Measurements from ENCODE around the gene TENM4.

The TENM4 gene

DNA sequence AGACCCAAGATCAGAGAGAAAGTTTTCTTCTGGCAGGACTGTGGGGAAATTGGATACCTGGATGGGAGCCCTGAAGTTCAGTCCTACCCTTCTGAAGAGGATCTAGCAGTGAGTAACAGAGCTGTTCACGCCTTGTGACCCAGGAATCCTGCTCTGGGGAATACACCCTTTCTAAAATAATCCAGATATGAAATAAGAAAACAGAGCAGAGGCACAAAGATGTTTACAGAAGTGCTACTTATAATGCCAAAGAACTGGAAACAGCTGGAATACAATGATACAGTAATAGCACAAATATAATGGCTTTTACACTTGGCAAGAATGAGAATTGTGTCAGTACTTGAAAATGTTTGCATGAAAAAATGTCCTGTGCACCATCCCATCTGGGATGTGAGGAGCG lies 562.2 kb downstream of the TENM4 start:
- TF ChIP-seq ZNF274 (IDR thresholded peaks at IDR 0.05; ENCODE audit: low read depth, low read length): no peak
- H3K4me3 ChIP-seq (ENCODE audit: low read length): no peak overlapping the region

DNA sequence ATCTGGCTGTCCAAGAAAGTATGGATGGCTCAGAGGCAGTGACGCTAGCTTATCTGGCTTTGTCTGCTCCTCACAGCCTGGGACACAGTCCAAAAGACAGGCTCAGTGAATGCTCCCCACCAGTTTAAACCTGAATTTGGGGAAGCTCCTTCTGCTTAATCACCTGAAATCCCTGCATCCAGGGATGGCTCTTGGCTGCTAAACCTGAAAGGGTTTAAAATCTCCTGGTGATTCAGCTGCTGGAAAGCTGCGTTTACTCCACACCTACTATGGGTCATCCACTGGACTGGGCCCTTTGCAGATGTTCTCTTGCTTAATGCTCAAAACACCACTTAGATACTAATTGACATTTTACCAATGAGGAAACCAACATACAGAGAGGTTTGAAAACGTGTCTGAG lies 564.2 kb downstream of the TENM4 start:
- TF ChIP-seq ZNF274 (IDR thresholded peaks at IDR 0.05; ENCODE audit: low read depth, low read length): no peak
- no peak overlapping the region for H3K4me3 ChIP-seq (ENCODE audit: low read length)

DNA sequence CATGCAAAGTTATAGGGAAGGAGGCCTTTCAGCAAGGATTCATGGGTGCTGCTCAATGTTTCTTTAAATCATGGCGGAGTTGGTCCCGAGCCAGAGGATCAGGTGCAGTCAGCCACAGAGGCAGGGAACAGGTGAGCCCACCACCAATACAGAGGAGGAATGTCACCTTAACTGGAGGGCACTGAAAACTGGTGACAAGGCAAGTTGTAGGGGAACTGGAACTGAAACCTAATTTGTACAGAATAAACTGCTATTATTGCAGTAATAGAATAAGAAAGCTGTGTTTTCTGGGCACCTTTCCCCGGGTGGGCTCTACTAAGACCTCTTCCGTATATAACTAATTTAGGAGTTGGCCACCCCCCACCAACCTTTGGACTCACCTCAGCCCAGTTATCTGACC lies 570.2 kb downstream of the TENM4 start:
- TF ChIP-seq ZNF274 (IDR thresholded peaks at IDR 0.05; ENCODE audit: low read depth, low read length): no peak

DNA sequence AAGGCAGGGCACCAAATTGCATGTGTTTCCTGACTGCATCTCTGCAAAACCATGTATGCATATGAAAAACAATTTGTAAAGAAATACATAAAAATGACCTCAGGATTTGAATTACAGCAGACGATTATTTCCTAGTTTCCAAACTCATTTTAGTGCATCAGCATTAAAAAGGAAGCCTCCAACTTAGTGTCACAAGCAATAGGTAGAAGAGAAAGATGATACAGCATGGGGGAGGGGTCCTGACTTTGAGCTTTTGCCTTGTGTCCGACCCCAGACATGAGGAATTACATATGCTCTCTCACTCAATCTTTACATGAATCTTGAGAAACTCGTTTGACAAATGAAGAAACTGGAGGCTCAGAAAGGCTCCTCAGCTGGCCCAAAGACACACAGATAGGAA lies 571.5 kb downstream of the TENM4 start:
- TF ChIP-seq ZNF274 (IDR thresholded peaks at IDR 0.05; ENCODE audit: low read depth, low read length): no peak
- H3K4me3 ChIP-seq (ENCODE audit: low read length): no peak overlapping the region

More for the DNA sequence above, 570.2 kb downstream of the TENM4 start:
- no peak overlapping the region for H3K4me3 ChIP-seq (ENCODE audit: low read length)

DNA sequence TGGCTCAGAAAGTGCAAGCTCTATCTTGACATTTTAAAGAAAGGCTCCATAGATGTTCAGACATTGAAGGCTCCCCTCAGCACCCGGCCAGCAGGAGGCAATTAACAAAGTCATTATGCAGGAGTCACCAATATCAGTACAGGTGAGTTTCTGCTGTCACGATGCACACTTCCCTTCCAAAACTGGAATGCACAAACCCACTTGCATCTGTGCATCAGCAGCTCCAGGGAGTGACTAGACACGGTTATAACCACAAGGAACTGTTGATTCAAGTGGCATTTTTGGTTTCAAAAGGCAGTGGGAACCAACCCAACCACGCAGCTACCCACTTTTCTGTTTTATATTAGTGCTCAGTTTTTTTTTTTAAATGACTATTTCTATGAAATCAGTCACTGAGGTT lies 572.3 kb downstream of the TENM4 start:
- H3K4me3 ChIP-seq (ENCODE audit: low read length): no peak overlapping the region
- TF ChIP-seq ZNF274 (IDR thresholded peaks at IDR 0.05; ENCODE audit: low read depth, low read length): no peak

DNA sequence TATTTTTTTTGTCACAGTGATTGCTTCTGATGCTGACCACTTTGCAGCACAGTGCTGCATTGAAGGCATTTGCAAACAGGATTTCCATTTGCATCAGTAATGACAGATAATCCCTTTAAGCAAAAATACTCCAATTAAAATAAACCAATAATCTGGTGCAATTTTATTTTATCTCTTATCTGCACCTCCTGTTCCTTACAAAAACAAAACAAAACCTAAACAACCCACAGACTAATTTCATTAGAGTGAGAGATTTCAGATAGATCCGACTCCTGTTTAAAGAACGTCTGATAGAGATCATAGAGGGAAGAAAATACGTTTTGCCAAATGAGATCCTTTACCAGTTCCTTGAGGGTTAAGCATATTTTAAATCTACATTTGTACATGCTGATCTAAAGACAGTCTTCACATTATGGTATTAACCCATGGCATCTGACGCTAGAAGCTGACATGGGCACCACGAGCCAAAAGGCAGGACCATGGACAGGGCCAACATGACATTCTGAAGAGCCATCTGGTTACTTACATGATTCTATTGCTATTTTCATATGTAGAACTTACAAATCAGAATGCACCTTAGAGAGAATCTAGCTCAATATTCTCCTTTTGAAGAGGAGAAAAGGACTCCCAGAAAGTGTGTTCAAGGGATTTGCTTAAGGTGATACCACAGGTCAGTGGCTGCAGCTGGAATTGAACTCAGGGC lies 580.0 kb downstream of the TENM4 start:
- TF ChIP-seq ZNF274 (IDR thresholded peaks at IDR 0.05; ENCODE audit: low read depth, low read length): no peak
- H3K4me3 ChIP-seq (ENCODE audit: low read length): no peak overlapping the region

DNA sequence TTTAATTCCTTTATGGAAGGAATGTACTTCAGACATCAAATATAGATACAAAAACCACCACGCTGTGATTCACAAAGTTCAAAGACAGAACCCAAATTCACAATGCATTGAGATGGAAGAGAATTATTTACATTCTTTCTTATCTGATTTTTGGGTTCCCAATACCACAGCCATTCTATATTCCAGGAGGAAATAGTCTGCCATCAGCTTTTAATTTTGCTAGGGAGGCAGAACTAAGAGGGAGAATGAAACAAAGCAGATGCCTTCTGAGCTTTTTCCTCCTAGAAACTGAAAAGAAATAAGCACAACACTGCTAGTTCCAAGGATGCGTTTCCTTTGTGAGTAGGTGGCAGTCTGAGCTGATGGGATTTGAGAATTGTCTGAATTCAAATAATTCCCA lies 583.1 kb downstream of the TENM4 start:
- H3K4me3 ChIP-seq (ENCODE audit: low read length): no peak overlapping the region
- TF ChIP-seq ZNF274 (IDR thresholded peaks at IDR 0.05; ENCODE audit: low read depth, low read length): no peak

DNA sequence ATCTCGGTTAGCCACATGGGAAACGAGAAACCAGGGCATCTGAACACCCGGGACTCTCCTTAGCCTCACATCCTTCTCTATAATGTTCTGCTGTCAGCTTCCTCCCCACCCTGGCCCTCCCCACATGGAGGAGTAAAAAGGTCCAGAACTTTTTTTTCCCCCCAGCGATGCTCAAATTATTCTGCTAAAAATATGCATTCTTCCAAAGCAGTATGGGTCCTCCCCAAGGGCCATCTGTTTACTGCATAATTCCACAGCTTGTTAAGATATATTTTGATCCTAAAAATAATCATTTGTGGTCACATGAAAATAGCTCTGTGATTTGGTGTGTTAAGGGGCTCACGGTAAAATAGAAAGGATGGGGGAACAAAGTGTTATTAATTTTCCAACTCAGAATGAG lies 584.6 kb downstream of the TENM4 start:
- no peak overlapping the region for H3K4me3 ChIP-seq (ENCODE audit: low read length)
- no peak for TF ChIP-seq ZNF274 (IDR thresholded peaks at IDR 0.05; ENCODE audit: low read depth, low read length)

DNA sequence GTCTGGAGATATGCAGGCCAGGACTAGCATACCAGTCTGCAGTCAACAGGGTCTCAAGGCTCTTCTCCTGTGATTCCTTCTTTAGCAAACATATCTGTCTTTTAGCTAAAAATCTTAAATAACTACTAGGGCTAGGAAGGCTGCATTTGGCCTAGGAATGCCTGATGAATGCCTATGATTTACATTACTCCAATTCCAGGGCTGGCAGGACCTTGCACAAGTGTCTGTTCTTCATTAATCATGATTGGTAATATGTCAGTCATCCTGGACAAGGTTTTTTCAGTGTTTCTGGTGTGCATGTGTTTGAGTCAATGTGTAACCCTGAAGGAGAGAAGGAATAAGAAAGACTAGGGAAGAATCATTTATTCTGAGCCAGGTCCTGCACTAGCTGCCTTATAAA lies 585.7 kb downstream of the TENM4 start:
- TF ChIP-seq ZNF274 (IDR thresholded peaks at IDR 0.05; ENCODE audit: low read depth, low read length): no peak
- no peak overlapping the region for H3K4me3 ChIP-seq (ENCODE audit: low read length)

DNA sequence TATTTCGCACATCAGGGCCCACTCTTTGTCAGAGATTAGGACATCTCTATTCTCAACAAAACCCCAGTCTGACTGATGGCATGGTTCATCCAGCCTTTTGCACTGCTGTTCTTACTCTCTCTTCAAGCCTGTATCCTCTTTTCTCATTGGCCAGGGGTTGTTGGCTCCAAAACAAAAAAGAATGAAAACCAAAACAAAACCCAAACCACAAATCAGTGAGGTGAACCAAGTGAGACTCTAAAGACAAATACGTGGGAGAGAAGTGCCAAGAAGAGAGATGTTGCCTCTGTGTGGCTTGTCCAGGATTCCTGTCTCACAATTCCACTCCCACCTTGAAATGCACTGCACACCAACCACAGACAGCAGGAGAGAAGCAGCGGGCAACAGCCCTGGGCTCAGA lies 587.3 kb downstream of the TENM4 start:
- TF ChIP-seq ZNF274 (IDR thresholded peaks at IDR 0.05; ENCODE audit: low read depth, low read length): no peak

DNA sequence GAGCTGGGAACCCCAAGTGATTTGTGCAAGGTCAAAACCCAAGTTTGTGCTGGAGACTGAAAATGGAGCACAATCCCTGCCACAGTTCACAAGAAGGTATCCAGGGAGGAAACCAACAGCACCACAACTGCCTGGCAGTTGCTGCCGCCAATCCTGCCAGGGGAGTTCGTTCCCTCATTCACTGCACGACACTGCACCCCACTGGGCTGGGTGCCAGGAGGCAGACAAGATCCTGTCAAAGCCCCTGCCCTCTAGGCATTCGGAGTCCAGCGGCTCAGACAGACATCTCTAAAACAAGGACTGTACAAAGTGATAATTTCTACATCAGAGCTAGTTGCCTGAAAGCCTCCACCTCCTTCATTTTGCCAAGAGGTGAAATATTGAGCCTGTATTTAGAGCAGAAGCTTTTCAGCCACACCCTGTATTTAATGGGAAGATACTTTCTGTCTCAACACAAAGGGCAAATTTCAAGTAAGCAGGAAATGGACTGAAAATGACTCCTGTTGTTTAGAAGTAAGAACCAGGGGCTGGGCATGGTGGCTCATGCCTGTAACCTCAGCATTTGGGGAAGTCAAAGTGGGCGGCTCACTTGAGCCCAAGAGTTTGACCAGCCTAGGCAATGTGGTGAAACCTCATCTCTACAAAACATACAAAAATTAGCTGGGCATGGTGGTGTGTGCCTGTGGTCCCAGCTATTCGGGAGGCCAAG lies 588.8 kb downstream of the TENM4 start:
- no peak overlapping the region for H3K4me3 ChIP-seq (ENCODE audit: low read length)
- no peak for TF ChIP-seq ZNF274 (IDR thresholded peaks at IDR 0.05; ENCODE audit: low read depth, low read length)

More for the DNA sequence above, 587.3 kb downstream of the TENM4 start:
- H3K4me3 ChIP-seq (ENCODE audit: low read length): no peak overlapping the region

DNA sequence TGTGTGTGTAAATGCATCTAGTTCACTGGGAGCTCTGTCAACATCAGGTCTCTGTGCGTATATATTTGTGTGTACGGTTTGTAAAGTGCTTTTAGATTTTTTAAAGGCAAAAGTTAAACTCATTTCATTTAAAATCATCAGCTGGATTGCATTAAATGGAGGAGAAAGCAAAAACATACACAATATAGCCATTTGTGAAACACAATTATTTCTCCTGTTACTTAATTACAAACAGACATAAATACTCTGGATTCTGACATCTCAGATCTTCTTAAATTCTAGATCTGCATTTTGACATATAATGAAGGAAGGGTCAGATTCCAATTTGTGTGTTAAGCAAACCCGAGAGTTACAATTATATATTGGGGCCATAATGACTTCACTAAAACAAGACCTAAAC lies 590.8 kb downstream of the TENM4 start:
- H3K4me3 ChIP-seq (ENCODE audit: low read length): no peak overlapping the region
- no peak for TF ChIP-seq ZNF274 (IDR thresholded peaks at IDR 0.05; ENCODE audit: low read depth, low read length)

DNA sequence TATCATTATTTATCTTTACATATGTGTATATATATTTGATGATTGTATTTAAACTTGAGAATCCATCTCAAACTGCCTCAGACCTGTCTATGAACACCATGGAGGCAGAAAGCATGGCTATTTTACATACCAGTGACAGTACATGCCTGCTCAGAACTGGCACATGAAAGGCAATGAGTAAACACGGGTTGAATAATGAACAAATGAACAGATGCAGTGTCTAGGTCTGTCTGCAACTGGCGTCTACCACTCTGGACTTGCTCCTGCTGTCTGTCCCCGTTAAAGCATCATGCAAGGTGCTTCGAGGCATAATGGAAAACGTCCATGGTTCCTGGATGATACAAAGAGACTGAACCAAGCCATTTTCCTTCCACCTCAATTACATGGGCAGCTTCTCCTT lies 594.6 kb downstream of the TENM4 start:
- no peak for TF ChIP-seq ZNF274 (IDR thresholded peaks at IDR 0.05; ENCODE audit: low read depth, low read length)
- H3K4me3 ChIP-seq (ENCODE audit: low read length): no peak overlapping the region

DNA sequence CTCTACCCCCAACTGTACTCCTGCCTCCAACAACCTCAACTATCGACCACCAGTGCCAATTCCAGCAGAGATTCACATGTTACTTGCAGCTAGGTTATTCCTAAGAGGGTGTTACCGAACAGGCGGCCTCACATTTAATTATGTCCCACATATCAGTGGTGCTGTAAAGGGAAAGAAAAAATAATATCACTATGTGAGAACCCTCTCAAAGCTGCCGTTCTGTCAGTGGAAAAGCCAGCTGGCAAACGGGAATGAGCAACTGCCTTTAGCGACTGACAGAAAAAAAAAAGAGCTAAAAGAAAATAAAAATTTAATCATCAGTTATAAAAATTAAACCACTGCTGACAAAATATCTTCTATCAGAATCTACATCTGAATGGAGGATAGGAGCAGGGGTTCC lies 595.3 kb downstream of the TENM4 start:
- no peak overlapping the region for H3K4me3 ChIP-seq (ENCODE audit: low read length)
- no peak for TF ChIP-seq ZNF274 (IDR thresholded peaks at IDR 0.05; ENCODE audit: low read depth, low read length)

DNA sequence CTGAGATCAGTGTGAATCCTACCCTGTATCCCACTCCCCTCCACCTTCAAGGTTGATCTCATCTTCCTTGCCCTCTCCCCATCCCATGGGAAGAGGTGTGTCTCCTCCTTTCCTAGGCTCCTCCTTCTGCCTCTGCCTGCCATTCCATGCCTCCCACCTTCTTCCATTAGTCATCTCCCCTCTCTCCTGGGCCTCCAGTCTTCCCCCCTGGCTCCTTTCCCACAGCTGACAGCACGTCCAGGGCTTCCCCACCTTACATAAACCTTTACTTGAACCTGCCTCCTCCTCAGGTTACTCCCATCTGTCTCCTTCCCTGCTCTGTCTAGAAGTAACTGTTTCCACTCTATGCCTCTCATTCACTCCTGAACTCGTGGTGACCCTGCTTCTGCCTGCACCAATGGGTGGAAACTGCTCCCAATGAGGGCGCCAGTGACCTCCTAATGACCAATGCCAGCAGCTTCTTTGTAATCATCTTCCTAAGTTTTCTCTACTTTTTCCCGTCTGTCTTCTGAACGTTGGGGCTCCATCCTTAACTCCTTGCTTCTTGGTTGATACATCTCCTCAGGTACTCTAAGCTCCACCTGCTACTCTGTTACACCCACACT lies 599.3 kb downstream of the TENM4 start:
- H3K4me3 ChIP-seq (ENCODE audit: low read length): no peak overlapping the region
- no peak for TF ChIP-seq ZNF274 (IDR thresholded peaks at IDR 0.05; ENCODE audit: low read depth, low read length)
